OCI-LY3 (cell line): ENCODE measurements around the gene HCAR2.
"Not testable (repeated sequence)": the region's sequence is repeated elsewhere in the genome, so short reads cannot be mapped to it uniquely, and the experiment has no call there.

Source experiments
- EZH2phosphoT487 ChIP-seq: fragments of 200-600 bp; shearing (Covaris generic); IDR thresholded peaks from 2 replicates; pipeline ENCODE4 v1.6.1; 2018; ENCODE audit warnings: antibody characterized with exemption, mixed run types, low read depth
- TF ChIP-seq, protein P1 (sequence below): fragments of 200-600, 300-600 bp; sonication (generic); IDR thresholded peaks from 2 replicates; pipeline ENCODE4 v1.5.1; 2014; ENCODE audit warnings: antibody characterized with exemption, low read length, low read depth

DNA sequence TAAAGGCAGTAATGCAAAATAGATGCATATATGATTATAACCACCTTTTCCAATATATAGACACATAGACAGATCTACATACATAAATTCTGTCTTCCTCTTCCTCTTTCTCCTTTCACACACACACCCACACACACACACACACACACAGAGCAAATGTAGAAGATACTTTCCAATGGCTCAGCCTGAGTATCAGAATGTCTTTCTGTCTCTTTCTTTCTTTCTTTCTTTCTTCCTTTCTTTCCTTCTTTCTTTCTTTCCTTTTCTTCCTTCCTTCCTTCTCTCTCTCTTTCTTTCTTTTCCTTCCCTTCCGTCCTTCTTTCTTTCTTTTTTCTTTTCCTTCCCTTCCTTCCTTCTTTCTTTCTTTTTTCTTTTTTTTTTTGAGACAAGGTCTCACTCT lies 8.1 kb upstream of the HCAR2 start:
- TF ChIP-seq, protein P1, sequence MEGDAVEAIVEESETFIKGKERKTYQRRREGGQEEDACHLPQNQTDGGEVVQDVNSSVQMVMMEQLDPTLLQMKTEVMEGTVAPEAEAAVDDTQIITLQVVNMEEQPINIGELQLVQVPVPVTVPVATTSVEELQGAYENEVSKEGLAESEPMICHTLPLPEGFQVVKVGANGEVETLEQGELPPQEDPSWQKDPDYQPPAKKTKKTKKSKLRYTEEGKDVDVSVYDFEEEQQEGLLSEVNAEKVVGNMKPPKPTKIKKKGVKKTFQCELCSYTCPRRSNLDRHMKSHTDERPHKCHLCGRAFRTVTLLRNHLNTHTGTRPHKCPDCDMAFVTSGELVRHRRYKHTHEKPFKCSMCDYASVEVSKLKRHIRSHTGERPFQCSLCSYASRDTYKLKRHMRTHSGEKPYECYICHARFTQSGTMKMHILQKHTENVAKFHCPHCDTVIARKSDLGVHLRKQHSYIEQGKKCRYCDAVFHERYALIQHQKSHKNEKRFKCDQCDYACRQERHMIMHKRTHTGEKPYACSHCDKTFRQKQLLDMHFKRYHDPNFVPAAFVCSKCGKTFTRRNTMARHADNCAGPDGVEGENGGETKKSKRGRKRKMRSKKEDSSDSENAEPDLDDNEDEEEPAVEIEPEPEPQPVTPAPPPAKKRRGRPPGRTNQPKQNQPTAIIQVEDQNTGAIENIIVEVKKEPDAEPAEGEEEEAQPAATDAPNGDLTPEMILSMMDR = not testable (repeated sequence)
- TF ChIP-seq EZH2phosphoT487 = not testable (repeated sequence)
